DOHH2 (cell line): ENCODE measurements around the gene WSCD2.

ENCODE experiments used
- EZH2phosphoT487 ChIP-seq: fragments of 200-600 bp; sonication (generic); IDR thresholded peaks from 2 replicates; pipeline ENCODE4 v1.6.1; 2017; ENCODE audit warnings: borderline replicate concordance, mild to moderate bottlenecking, antibody characterized with exemption, low read length, moderate library complexity, mixed read lengths
- TF ChIP-seq, protein P1 (sequence below): fragments of 200-600 bp; sonication (generic); IDR thresholded peaks from one replicate; pipeline ENCODE4 v1.5.1; 2014; ENCODE audit warnings: antibody characterized with exemption, mild to moderate bottlenecking, low read depth, low read length; ENCODE audit not compliant: poor library complexity, severe bottlenecking

DNA sequence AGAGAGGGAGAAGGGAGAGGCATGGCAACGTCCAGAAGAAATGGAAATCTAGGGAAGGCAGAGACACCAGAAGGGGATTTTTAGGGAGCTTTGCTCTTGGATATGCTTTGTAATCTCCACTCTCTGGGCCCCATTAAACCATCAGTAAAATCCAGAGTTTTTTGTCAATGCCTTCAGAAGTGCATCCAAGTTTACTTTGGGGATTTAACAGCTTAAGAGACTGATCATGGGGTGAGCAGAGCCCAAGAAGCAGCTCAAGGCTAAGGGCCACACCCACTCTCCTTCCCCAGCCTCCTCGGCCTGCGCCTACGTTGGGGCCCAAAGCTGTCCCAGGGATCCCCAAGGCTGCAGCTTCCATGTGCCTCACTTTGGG lies 37.4 kb upstream of the WSCD2 start:
- TF ChIP-seq, protein P1, sequence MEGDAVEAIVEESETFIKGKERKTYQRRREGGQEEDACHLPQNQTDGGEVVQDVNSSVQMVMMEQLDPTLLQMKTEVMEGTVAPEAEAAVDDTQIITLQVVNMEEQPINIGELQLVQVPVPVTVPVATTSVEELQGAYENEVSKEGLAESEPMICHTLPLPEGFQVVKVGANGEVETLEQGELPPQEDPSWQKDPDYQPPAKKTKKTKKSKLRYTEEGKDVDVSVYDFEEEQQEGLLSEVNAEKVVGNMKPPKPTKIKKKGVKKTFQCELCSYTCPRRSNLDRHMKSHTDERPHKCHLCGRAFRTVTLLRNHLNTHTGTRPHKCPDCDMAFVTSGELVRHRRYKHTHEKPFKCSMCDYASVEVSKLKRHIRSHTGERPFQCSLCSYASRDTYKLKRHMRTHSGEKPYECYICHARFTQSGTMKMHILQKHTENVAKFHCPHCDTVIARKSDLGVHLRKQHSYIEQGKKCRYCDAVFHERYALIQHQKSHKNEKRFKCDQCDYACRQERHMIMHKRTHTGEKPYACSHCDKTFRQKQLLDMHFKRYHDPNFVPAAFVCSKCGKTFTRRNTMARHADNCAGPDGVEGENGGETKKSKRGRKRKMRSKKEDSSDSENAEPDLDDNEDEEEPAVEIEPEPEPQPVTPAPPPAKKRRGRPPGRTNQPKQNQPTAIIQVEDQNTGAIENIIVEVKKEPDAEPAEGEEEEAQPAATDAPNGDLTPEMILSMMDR = no peak
- TF ChIP-seq EZH2phosphoT487 = no peak
